Superior temporal gyrus (tissue), 1 donor: ENCODE data around the gene ATG9A.
A peak's percentile ranks its signal among the peaks of the same experiment; 100 is the strongest.
"Not testable (repeated sequence)": the region's sequence is repeated elsewhere in the genome, so short reads cannot be mapped to it uniquely, and the experiment has no call there.

Source experiments
- DNase-seq: peaks from one replicate; pipeline ENCODE4 v3.0.0-alpha.2; 2016; ENCODE audit errors: extremely low spot score

Gene ATG9A

GRCh38 chr2:219207134-219207883, 22.1 kb downstream of the ATG9A start:
- DNase-seq: peak; percentile 54

- DNase-seq: peak; percentile 94
Measured at GRCh38 chr2:219206328-219207133, 22.9 kb downstream of the ATG9A start, which contains the start of gene ZFAND2B. Gene ZFAND2B, plus strand, starts transcription at chr2:219206782. Its CDS starts 206 bp downstream, at chr2:219206988.

GRCh38 chr2:219205981-219206327, 23.5 kb downstream of the ATG9A start:
- DNase-seq: no peak

GRCh38 chr2:219205165-219205538, 24.3 kb downstream of the ATG9A start:
- DNase-seq: no peak

GRCh38 chr2:219204425-219205164, 24.8 kb downstream of the ATG9A start:
- no peak for DNase-seq

- DNase-seq: not testable (repeated sequence)
Measured at GRCh38 chr2:219201331-219201730, 28.1 kb downstream of the ATG9A start.

GRCh38 chr2:219200502-219201326, 28.7 kb downstream of the ATG9A start:
- DNase-seq: not testable (repeated sequence)

GRCh38 chr2:219199470-219200211, 29.8 kb downstream of the ATG9A start:
- DNase-seq: no peak

GRCh38 chr2:219198974-219199373, 30.5 kb downstream of the ATG9A start:
- DNase-seq: no peak

GRCh38 chr2:219197388-219197787, 32.0 kb downstream of the ATG9A start:
- DNase-seq: no peak

GRCh38 chr2:219186754-219187456, 42.5 kb downstream of the ATG9A start:
- DNase-seq: no peak

GRCh38 chr2:219184121-219184520, 45.3 kb downstream of the ATG9A start:
- no peak for DNase-seq

GRCh38 chr2:219183151-219183772, 46.2 kb downstream of the ATG9A start:
- DNase-seq: no peak

GRCh38 chr2:219182331-219183150, 46.9 kb downstream of the ATG9A start:
- DNase-seq: no peak

GRCh38 chr2:219181531-219181930, 47.9 kb downstream of the ATG9A start:
- no peak for DNase-seq

GRCh38 chr2:219180961-219181360, 48.5 kb downstream of the ATG9A start:
- DNase-seq: no peak

- no peak for DNase-seq
Measured at GRCh38 chr2:219179601-219180465, 49.6 kb downstream of the ATG9A start.
